ENCODE measurements around the gene WDR5. TPM values are rescaled to one million over a fixed set of nuclear protein-coding genes. Genes with fewer than 3 reads are reported as not detected.

WDR5 gene
- total RNA-seq, 2 experiments from 2014 or later = 64.6 to 65.6 TPM

- no peaks in the 10 kb centered on the region for H3K36me3 Mint-ChIP-seq
- no peak overlapping the region for H3K27ac Mint-ChIP-seq
- H3K9me3 Mint-ChIP-seq = peaks cover 3% of the 10 kb centered on the region
- no peaks in the 10 kb centered on the region for H3K27me3 Mint-ChIP-seq
- no peak overlapping the region for H3K4me3 Mint-ChIP-seq
- DNase-seq = no peak
- H3K4me1 Mint-ChIP-seq = no peaks in the 10 kb centered on the region
Measured at GRCh38 chr9:134208310-134208841, 72.5 kb downstream of the WDR5 start.

GRCh38 chr9:134208981-134209725 lies 73.3 kb downstream of the WDR5 start:
- DNase-seq = no peak

More at GRCh38 chr9:134208981-134209725, 73.3 kb downstream of the WDR5 start:
- no peak overlapping the region for H3K27ac Mint-ChIP-seq
- H3K27me3 Mint-ChIP-seq = no peaks in the 10 kb centered on the region
- H3K36me3 Mint-ChIP-seq = no peaks in the 10 kb centered on the region
- H3K4me1 Mint-ChIP-seq = no peaks in the 10 kb centered on the region
- H3K4me3 Mint-ChIP-seq = no peak overlapping the region
- H3K9me3 Mint-ChIP-seq = no peaks in the 10 kb centered on the region

Other genes with a start within 250 kb of the WDR5 start
- 1 to 10 TPM; 4.2 TPM for gene VAV2, start 143.8 kb upstream of the WDR5 start, total RNA-seq
- gene BRD3OS, start 110.6 kb upstream of the WDR5 start, total RNA-seq = 10 to 100 TPM; 12.6 to 12.7 TPM
- gene BRD3, start 68.1 kb upstream of the WDR5 start, total RNA-seq = 10 to 100 TPM; 32.3 to 34.0 TPM
- gene RNU6ATAC, start 28.5 kb downstream of the WDR5 start, total RNA-seq = 10 to 100 TPM; 17.0 to 22.1 TPM
- 10 to 100 TPM; 11.0 to 11.4 TPM for gene RXRA, start 190.4 kb downstream of the WDR5 start, total RNA-seq

Data from activated naive CD8-positive, alpha-beta T cell treated with anti-CD3 and anti-CD28 coated beads for 36 hours (primary cell).